PC-3 (cell line): ENCODE measurements around the gene LIPA. TPM values are rescaled to one million over a fixed set of nuclear protein-coding genes. Genes with fewer than 3 reads are reported as not detected.

Experiments used
- ATAC-seq: fragments of 200-7000 bp; cut with Tn5 transposase; 2 replicates; pipeline ENCODE4 v1.9.1; 2020; ENCODE audit warnings: mild to moderate bottlenecking, moderate library complexity
- BruUV-seq: library from RNA; stranded (reverse); fragments of 400-500 nt; replicated peaks from 2 replicates; lab custom pipeline; 2021; lab: Mats Ljungman, UMichigan
- CTCF ChIA-PET: fragments of 300-600 bp; sonication (Branson Sonifier 250); formaldehyde crosslinking; loops from one replicate; lab custom pipeline; 2022; ENCODE audit warnings: antibody characterized with exemption; lab: Charles Lee
- POLR2A ChIA-PET: fragments of 300-600 bp; sonication (Branson Sonifier 250); formaldehyde crosslinking; loops from one replicate; lab custom pipeline; 2022; ENCODE audit warnings: antibody characterized with exemption; ENCODE audit not compliant: unreplicated experiment; lab: Charles Lee
- DNase-seq: peaks from one replicate; pipeline ENCODE4 v3.0.0-alpha.2; 2015
- H2AFZ ChIP-seq: fragments of 300-600 bp; sonication (generic); 2 replicates; pipeline ENCODE4 v1.6.0; 2016; ENCODE audit warnings: antibody characterized with exemption, low read length
- H3F3A ChIP-seq: fragments of 300-600 bp; sonication (generic); one replicate; pipeline ENCODE4 v1.6.0; 2017; ENCODE audit warnings: antibody characterized with exemption, low read length, control low read depth, mild to moderate bottlenecking; ENCODE audit not compliant: unreplicated experiment
- H3K27ac ChIP-seq: fragments of 300-600 bp; sonication (generic); 2 replicates; pipeline ENCODE4 v1.5.1; 2016; ENCODE audit warnings: mild to moderate bottlenecking, low read length
- H3K27me3 ChIP-seq: fragments of 300-600 bp; sonication (generic); 2 replicates; pipeline ENCODE4 v1.6.1; 2016; ENCODE audit warnings: low read length, mixed read lengths
- H3K36me3 ChIP-seq: fragments of 300-600 bp; sonication (generic); 2 replicates; pipeline ENCODE4 v1.6.1; 2016; ENCODE audit warnings: low read depth, mixed run types, low read length, mixed read lengths
- H3K4me1 ChIP-seq: fragments of 300-600 bp; sonication (generic); 2 replicates; pipeline ENCODE4 v1.5.1; 2016; ENCODE audit warnings: low read length; ENCODE audit not compliant: insufficient read depth
- H3K4me2 ChIP-seq: fragments of 300-600 bp; sonication (generic); 2 replicates; pipeline ENCODE4 v1.6.0; 2016; ENCODE audit warnings: low read length
- H3K4me3 ChIP-seq: fragments of 300-600 bp; sonication (generic); 2 replicates; pipeline ENCODE4 v1.5.1; 2016; ENCODE audit warnings: mild to moderate bottlenecking, low read length, mixed read lengths
- H3K79me2 ChIP-seq: fragments of 300-600 bp; sonication (generic); 2 replicates; pipeline ENCODE4 v1.6.1; 2017; ENCODE audit warnings: low read length, mixed read lengths
- H3K9ac ChIP-seq: fragments of 300-600 bp; sonication (generic); 2 replicates; pipeline ENCODE4 v1.6.0; 2016; ENCODE audit warnings: mild to moderate bottlenecking, low read length
- H3K9me2 ChIP-seq: fragments of 300-600 bp; sonication (generic); replicated peaks from 2 replicates; pipeline ENCODE4 v1.6.1; 2016; ENCODE audit warnings: mixed run types, low read length, mixed read lengths
- H3K9me3 ChIP-seq: fragments of 300-600 bp; sonication (generic); 2 replicates; pipeline ENCODE4 v1.6.1; 2016; ENCODE audit warnings: low read length, mixed read lengths
- H4K20me1 ChIP-seq: fragments of 300-600 bp; sonication (generic); 2 replicates; pipeline ENCODE4 v1.6.1; 2016; ENCODE audit warnings: low read length, mixed read lengths
- EZH2 ChIP-seq: fragments of 300-600 bp; sonication (generic); IDR thresholded peaks from one replicate; pipeline ENCODE4 v1.6.1; 2017; ENCODE audit warnings: antibody characterized with exemption, mild to moderate bottlenecking, low read length; ENCODE audit not compliant: unreplicated experiment
- EZH2phosphoT487 ChIP-seq: fragments of 300-600 bp; sonication (generic); IDR thresholded peaks from 2 replicates; pipeline ENCODE4 v1.6.1; 2018; ENCODE audit warnings: mild to moderate bottlenecking, antibody characterized with exemption, low read length, borderline replicate concordance
- intact Hi-C: fragments of 100-400 bp; cut with micrococcal nuclease; formaldehyde crosslinking; loops from 2 replicates; pipeline ENCODE4 v1.9.0; 2023
- total RNA-seq: library from RNA; depleted of rRNA; stranded (reverse); fragments of >200 nt; gene quantifications from 2 replicates; pipeline ENCODE4 v1.2.3, GENCODE V29; 2014
- TF ChIP-seq, protein P1 (sequence below): fragments of 300-600 bp; sonication (generic); conservative IDR thresholded peaks from 2 replicates; pipeline ENCODE4 v1.5.1; 2017; ENCODE audit warnings: antibody characterized with exemption, low read depth, mild to moderate bottlenecking, low read length

Gene LIPA
- total RNA-seq, 1 experiment from 2014 or later: 55.7 TPM

DNA sequence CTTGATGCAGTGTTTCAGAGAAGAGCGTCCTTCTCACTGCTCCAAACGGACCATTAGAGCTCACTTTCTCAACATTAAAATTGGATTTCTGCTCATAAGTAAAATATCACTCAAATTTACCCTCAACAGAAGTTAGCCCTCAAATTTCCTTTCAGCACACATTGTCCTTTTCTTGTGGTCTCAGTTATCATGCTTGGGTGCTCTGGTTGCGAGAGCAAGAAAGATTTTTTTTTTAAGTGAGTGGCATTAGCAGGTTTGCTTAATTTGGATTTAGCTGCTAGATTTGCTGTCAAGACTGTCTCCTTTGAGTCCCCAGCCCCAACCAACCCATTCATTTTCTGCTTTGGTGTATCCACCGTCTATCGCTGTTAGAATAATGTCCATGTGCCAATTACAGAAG, 41.9 kb downstream of the LIPA start:
- Histone ChIP-seq H2AFZ (no peak overlapping the region), H3K9ac (no peak overlapping the region), H3K79me2 (no peaks in the 10 kb centered on the region), H3K4me1 (no peaks in the 10 kb centered on the region), H4K20me1 (no peaks in the 10 kb centered on the region), H3K27ac (no peak overlapping the region), H3K4me3 (no peak overlapping the region), H3K27me3 (no peaks in the 10 kb centered on the region), H3K9me3 (no peaks in the 10 kb centered on the region), H3F3A (no peaks in the 10 kb centered on the region), H3K4me2 (no peak overlapping the region), H3K36me3 (peaks cover 3% of the 10 kb centered on the region; the same call in 1 of the 2 replicates), H3K9me2 (no peaks in the 10 kb centered on the region)
- CTCF ChIA-PET: no interaction called here
- intact Hi-C loops: no loop called here
- POLR2A ChIA-PET: no interaction called here
- DNase-seq (no peak), ATAC-seq (no peak)
- TF ChIP-seq EZH2phosphoT487: no peak
- TF ChIP-seq EZH2: no peak
- no TSS peak for BruUV-seq

DNA sequence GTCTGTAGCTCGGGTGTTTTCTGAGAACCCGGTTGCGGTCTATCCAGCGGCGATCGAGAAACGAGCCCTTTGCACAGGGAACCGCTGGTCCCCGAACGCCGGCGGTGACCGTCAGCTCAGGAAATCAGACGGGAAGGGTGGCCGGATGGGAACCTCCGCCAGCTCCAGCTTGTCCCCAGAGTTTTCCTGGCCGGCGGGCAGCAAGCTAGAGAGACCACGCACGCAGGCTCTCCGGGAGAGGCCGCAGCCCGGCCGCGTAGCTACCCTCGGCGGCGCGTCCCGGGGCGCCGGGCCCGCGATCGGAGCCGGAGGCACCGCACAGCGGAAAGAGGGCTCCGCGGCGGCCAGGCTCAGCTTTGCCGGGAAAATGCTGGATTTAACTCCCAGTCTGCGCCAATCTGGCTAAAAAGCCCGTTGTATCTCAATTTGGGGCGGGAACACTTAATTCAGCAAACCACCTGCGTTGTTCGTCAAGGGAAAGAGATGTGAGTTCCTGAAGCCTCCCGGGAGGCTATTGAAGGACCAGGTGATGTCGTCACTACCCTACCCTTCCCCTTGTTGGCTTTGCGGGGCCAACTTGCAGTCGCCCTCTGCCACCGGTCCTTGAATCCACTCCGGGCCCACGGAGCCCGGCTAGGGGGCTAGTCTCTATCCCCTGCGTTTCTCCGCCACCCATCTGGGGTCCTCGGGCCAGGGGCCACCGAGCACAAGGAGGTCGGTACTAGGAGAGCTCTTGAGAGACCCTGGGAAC, 43.6 kb downstream of the LIPA start:
- no peak overlapping the region for H2AFZ ChIP-seq
- ATAC-seq (no peak), DNase-seq (no peak)
- no peaks in the 10 kb centered on the region for H3K9me2 ChIP-seq
- no peaks in the 10 kb centered on the region for H3K4me1 ChIP-seq
- H3K27me3 ChIP-seq: no peaks in the 10 kb centered on the region
- no peaks in the 10 kb centered on the region for H4K20me1 ChIP-seq
- H3K27ac ChIP-seq: no peak overlapping the region
- H3K4me3 ChIP-seq: no peak overlapping the region
- TF ChIP-seq, protein P1, sequence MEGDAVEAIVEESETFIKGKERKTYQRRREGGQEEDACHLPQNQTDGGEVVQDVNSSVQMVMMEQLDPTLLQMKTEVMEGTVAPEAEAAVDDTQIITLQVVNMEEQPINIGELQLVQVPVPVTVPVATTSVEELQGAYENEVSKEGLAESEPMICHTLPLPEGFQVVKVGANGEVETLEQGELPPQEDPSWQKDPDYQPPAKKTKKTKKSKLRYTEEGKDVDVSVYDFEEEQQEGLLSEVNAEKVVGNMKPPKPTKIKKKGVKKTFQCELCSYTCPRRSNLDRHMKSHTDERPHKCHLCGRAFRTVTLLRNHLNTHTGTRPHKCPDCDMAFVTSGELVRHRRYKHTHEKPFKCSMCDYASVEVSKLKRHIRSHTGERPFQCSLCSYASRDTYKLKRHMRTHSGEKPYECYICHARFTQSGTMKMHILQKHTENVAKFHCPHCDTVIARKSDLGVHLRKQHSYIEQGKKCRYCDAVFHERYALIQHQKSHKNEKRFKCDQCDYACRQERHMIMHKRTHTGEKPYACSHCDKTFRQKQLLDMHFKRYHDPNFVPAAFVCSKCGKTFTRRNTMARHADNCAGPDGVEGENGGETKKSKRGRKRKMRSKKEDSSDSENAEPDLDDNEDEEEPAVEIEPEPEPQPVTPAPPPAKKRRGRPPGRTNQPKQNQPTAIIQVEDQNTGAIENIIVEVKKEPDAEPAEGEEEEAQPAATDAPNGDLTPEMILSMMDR: no peak
- TF ChIP-seq EZH2phosphoT487 (no peak), EZH2 (no peak)
- no peak overlapping the region for H3K4me2 ChIP-seq
- no peaks in the 10 kb centered on the region for H3K79me2 ChIP-seq
- POLR2A ChIA-PET: no interaction called here
- BruUV-seq: no TSS peak
- intact Hi-C loops: no loop called here
- no peak overlapping the region for H3K9ac ChIP-seq
- H3K36me3 ChIP-seq: no peaks in the 10 kb centered on the region
- H3F3A ChIP-seq: no peaks in the 10 kb centered on the region
- CTCF ChIA-PET: no interaction called here
- no peaks in the 10 kb centered on the region for H3K9me3 ChIP-seq

DNA sequence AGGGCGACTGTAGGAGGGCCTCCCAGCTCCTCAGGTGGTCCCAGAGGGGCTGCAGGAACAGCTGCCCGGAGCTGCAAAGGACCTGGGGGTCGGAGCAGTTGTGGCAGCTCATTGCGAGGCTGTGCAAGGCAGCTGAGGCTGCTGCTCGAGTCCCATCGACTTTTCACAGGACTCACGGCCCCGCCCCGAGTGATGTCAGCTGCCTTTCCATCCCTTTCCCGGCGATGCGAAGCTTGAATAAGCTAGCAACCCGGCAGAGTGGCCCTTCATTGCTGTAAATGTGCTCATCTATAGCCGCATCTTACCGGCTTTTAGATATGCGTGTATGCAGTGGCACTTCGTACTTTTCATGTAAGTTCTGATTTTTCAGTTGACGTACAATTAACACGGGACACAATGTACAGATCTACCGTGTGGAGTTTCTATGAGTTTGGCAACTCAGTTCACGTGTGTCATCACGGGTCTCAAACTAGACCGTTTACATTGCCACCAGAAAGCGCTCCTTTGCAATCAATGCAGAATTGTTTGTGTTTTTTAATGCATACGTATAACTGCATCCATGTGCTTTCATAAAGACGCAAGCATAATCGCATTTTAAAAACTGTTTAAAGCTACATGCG, 44.3 kb downstream of the LIPA start, which contains the start of gene CH25H:
CH25H (minus strand) TSS at position 137 of the 620 bp plus-strand sequence; CDS start at position 112, 25 bp downstream.
- Histone ChIP-seq H3K79me2 (no peaks in the 10 kb centered on the region), H2AFZ (peak within 1 kb of the TSS; percentile 17; the same call in 1 of the 2 replicates), H3K9me3 (no peaks in the 10 kb centered on the region), H3K27ac (no peak within 1 kb of the TSS), H3F3A (no peaks in the 10 kb centered on the region), H3K9me2 (no peaks in the 10 kb centered on the region), H4K20me1 (no peaks in the 10 kb centered on the region), H3K4me3 (no peak within 1 kb of the TSS; the same call in 1 of the 2 replicates), H3K27me3 (no peaks in the 10 kb centered on the region), H3K9ac (no peak within 1 kb of the TSS), H3K36me3 (no peaks in the 10 kb centered on the region), H3K4me1 (no peaks in the 10 kb centered on the region), H3K4me2 (peak within 1 kb of the TSS; percentile 60)
- intact Hi-C loops: no loop called here
- peak; percentile 60 for ATAC-seq
- ChIA-PET POLR2A (no interaction called here), CTCF (no interaction called here)
- BruUV-seq: no TSS peak
- TF ChIP-seq EZH2phosphoT487 (no peak), EZH2 (no peak)
- TF ChIP-seq, protein P1: no peak
- DNase-seq: peak; percentile 14
